SU-DHL-6 (cell line): Measurements from ENCODE around the gene RPS14.
"Not testable (repeated sequence)": the region's sequence is repeated elsewhere in the genome, so short reads cannot be mapped to it uniquely, and the experiment has no call there.

Source experiments
- H2AFZ ChIP-seq: fragments of 200-600 bp; sonication (generic); 2 replicates; pipeline ENCODE4 v1.6.1; 2014; ENCODE audit warnings: low read depth, mild to moderate bottlenecking, moderate library complexity, mixed read lengths, antibody characterized with exemption, low read length; ENCODE audit not compliant: severe bottlenecking
- H3F3A ChIP-seq: fragments of 200-600 bp; shearing (Covaris generic); 2 replicates; pipeline ENCODE4 v1.6.0; 2016; ENCODE audit warnings: antibody characterized with exemption, mild to moderate bottlenecking; ENCODE audit not compliant: insufficient read depth
- H3K27ac ChIP-seq: fragments of 200-600 bp; sonication (generic); 2 replicates; pipeline ENCODE4 v1.5.1; 2016; ENCODE audit warnings: low read depth, mild to moderate bottlenecking, low read length, moderate library complexity, mixed read lengths
- H3K27me3 ChIP-seq: fragments of 200-600 bp; sonication (generic), shearing (Covaris generic); 2 replicates; pipeline ENCODE4 v1.6.0; 2014; ENCODE audit warnings: mild to moderate bottlenecking, low read length
- H3K36me3 ChIP-seq: fragments of 200-600 bp; sonication (generic); 2 replicates; pipeline ENCODE4 v1.6.1; 2014; ENCODE audit warnings: mild to moderate bottlenecking, low read length, mixed read lengths
- H3K4me2 ChIP-seq: fragments of 300-600, 200-600 bp; shearing (Covaris generic), sonication (generic); 2 replicates; pipeline ENCODE4 v1.6.0; 2014; ENCODE audit warnings: low read length, low read depth, mild to moderate bottlenecking; ENCODE audit not compliant: poor library complexity, severe bottlenecking
- H3K4me3 ChIP-seq: fragments of 200-600 bp; sonication (generic); 2 replicates; pipeline ENCODE4 v1.5.1; 2014; ENCODE audit warnings: antibody characterized with exemption, low read length, mild to moderate bottlenecking, mixed read lengths; ENCODE audit not compliant: insufficient read depth, poor library complexity, severe bottlenecking
- H3K79me2 ChIP-seq: fragments of 200-600 bp; sonication (generic); 2 replicates; pipeline ENCODE4 v1.6.1; 2014; ENCODE audit warnings: mild to moderate bottlenecking, low read length, moderate library complexity; ENCODE audit not compliant: insufficient read depth
- H3K9ac ChIP-seq: fragments of 200-600 bp; sonication (generic); 2 replicates; pipeline ENCODE4 v1.7.0; 2014; ENCODE audit warnings: mild to moderate bottlenecking, low read length
- H3K9me2 ChIP-seq: fragments of 200-600 bp; sonication (generic); replicated peaks from 2 replicates; pipeline ENCODE4 v1.6.1; 2014; ENCODE audit warnings: low read length; ENCODE audit not compliant: insufficient read depth
- H3K9me3 ChIP-seq: fragments of 200-600 bp; sonication (generic); 2 replicates; pipeline ENCODE4 v1.6.1; 2014; ENCODE audit warnings: low read length, mixed read lengths; ENCODE audit not compliant: insufficient read depth
- H4K20me1 ChIP-seq: fragments of 200-600 bp; sonication (generic); 2 replicates; pipeline ENCODE4 v1.6.1; 2014; ENCODE audit warnings: low read depth, mild to moderate bottlenecking, antibody characterized with exemption, low read length, moderate library complexity, mixed read lengths
- EZH2phosphoT487 ChIP-seq: fragments of 200-600 bp; sonication (generic), shearing (Covaris generic); conservative IDR thresholded peaks from 2 replicates; pipeline ENCODE4 v1.6.1; 2018; ENCODE audit warnings: mild to moderate bottlenecking, antibody characterized with exemption, low read length, moderate library complexity, mixed read lengths
- TF ChIP-seq, protein P1 (sequence below): fragments of 200-600 bp; sonication (generic); IDR thresholded peaks from one replicate; pipeline ENCODE4 v1.5.1; 2017; ENCODE audit warnings: antibody characterized with exemption, mild to moderate bottlenecking, low read length, moderate library complexity; ENCODE audit not compliant: insufficient read depth, poor library complexity, severe bottlenecking

Gene RPS14

DNA sequence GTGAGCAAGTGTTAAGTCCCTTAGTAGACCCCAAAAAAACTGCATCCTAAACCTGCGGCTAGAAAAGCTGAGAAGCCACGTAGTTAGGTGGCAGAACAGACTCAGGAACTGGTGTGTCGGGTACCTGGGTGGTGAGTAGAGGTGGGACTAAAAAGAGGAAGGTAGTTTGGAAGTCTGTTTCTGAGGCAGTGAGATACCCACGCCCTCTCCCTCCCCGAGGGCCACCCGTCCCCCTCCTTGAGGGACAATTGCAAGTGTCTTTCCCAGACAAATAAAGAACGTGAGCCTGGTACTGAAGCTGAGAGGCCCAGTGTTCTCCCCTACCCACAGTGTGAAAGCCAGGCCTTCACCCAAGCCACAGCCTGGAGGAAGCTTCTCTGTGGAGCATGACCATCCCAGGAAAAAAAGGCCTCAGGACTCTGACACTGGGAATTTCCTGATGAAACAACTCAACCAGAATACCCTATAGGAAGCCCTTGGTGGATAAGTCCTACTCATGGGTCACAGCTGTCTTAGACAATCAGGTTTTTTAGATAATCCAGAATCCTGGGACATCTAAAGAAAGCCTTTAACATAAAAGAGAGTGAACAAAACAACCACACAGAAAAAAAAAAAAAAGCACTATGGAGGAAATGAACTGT, 29.8 kb downstream of the RPS14 start:
- H3K27me3 ChIP-seq = no peaks in the 10 kb centered on the region
- H2AFZ ChIP-seq = peak overlapping the region; percentile 39
- no peaks in the 10 kb centered on the region for H3K36me3 ChIP-seq
- H3K9me3 ChIP-seq = no peaks in the 10 kb centered on the region
- no peaks in the 10 kb centered on the region for H3K79me2 ChIP-seq
- H3K27ac ChIP-seq = peak overlapping the region; percentile 31; the same call in 1 of the 2 replicates
- H3K4me3 ChIP-seq = no peak overlapping the region
- peak overlapping the region; percentile 13; the same call in 1 of the 2 replicates for H3K9ac ChIP-seq
- TF ChIP-seq, protein P1, sequence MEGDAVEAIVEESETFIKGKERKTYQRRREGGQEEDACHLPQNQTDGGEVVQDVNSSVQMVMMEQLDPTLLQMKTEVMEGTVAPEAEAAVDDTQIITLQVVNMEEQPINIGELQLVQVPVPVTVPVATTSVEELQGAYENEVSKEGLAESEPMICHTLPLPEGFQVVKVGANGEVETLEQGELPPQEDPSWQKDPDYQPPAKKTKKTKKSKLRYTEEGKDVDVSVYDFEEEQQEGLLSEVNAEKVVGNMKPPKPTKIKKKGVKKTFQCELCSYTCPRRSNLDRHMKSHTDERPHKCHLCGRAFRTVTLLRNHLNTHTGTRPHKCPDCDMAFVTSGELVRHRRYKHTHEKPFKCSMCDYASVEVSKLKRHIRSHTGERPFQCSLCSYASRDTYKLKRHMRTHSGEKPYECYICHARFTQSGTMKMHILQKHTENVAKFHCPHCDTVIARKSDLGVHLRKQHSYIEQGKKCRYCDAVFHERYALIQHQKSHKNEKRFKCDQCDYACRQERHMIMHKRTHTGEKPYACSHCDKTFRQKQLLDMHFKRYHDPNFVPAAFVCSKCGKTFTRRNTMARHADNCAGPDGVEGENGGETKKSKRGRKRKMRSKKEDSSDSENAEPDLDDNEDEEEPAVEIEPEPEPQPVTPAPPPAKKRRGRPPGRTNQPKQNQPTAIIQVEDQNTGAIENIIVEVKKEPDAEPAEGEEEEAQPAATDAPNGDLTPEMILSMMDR = no peak
- no peak for TF ChIP-seq EZH2phosphoT487
- H3K4me2 ChIP-seq = peak overlapping the region; percentile 42
- H3F3A ChIP-seq = peaks cover 6% of the 10 kb centered on the region; the same call in 1 of the 2 replicates
- H4K20me1 ChIP-seq = no peaks in the 10 kb centered on the region
- H3K9me2 ChIP-seq = no peaks in the 10 kb centered on the region

DNA sequence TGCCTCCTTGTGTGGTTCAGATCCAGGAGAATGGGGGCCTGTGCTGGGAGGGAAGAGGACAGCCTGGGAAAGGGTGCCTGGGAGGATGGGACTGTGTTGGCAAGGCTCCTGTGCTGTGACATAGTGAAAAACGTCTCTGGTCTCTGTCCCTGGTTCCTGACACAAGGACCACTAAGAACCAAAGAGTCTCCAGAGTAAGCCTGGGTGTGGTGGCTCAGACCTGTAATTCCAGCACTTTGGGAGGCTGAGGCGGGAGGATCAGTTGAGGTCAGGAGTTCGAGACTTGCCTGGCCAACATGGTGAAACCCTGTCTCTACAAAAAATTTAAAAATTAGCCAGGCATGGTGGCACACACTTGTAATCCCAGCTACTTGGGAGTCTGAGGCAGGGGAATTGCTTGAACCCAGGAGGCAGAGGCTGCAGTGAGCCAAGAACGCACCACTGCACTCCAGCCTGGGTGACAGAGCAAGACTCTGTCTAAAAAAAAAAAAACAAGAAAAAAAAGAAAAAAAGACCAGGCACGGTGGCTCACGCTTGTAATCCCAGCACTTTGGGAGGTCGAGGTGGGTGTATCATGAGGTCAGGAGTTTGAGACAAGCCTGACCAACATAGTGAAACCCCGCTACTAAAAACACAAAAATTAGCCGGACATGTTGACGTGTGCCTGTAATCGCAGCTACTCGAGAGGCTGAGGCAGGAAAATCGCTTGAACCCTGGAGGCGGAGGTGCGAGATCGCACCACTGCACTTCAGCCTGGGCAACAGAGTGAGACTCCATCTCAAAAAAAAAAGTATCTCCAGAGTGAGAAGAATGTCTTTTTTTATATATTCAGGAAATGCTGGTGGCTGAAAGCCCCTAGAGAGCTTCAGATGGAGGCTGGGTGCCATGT, 35.4 kb downstream of the RPS14 start:
- H2AFZ ChIP-seq = peak overlapping the region; percentile 62
- H3K27me3 ChIP-seq, H4K20me1 ChIP-seq, H3K9me2 ChIP-seq, H3K4me3 ChIP-seq, H3K36me3 ChIP-seq, H3K9me3 ChIP-seq: not testable (repeated sequence)
- H3K4me2 ChIP-seq = peak overlapping the region; percentile 96
- peaks cover 40% of the 10 kb centered on the region for H3F3A ChIP-seq
- H3K9ac ChIP-seq = peak overlapping the region; percentile 98
- H3K27ac ChIP-seq = peak overlapping the region; percentile 97
- peaks cover 31% of the 10 kb centered on the region for H3K79me2 ChIP-seq

DNA sequence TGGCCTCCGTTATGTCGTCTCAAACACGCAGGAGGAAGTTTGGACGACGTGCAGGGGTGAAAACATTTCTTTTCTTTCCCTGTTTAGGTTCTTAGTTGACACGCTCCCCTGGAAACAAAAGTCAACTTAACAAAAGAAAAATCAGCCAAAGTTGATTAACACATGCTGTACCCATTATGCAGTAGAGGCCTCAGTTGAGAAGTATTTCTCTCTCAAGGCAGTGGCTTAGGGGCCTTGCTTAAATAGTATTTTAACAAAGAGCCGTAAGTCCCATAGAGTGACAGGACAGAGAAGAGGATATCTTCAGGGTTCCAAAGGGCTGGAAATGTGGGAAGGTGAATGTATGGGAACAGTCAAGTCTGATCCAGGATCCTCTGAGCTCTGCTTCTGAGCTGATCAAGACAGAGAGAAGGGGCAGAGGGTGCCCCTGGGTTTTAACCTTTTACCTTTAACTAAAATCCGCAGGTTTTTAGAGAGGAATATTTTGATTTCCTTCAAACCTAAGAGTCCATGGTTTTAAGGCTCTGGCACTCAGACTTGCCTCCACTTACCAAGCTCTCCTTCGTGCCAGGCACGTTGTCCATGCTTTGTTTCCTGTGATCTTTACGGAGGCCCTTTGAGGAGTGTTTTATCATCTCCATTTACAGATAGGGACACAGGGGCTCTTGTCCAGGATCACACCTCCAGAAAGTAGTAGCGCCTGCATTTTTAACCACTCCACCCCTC, 36.2 kb downstream of the RPS14 start:
- H2AFZ ChIP-seq = peak overlapping the region; percentile 62
- peak overlapping the region; percentile 97 for H3K27ac ChIP-seq
- no peaks in the 10 kb centered on the region for H3K9me3 ChIP-seq
- peak overlapping the region; percentile 98 for H3K9ac ChIP-seq
- peaks cover 40% of the 10 kb centered on the region for H3K79me2 ChIP-seq
- peaks cover 3% of the 10 kb centered on the region; the same call in 1 of the 2 replicates for H3K36me3 ChIP-seq
- peaks cover 44% of the 10 kb centered on the region for H3F3A ChIP-seq
- peaks cover 4% of the 10 kb centered on the region; the same call in 1 of the 2 replicates for H4K20me1 ChIP-seq
- H3K27me3 ChIP-seq = no peaks in the 10 kb centered on the region
- H3K4me3 ChIP-seq = peak overlapping the region; percentile 5
- peak overlapping the region; percentile 96 for H3K4me2 ChIP-seq
- no peaks in the 10 kb centered on the region for H3K9me2 ChIP-seq
- TF ChIP-seq, protein P1 = no peak
- TF ChIP-seq EZH2phosphoT487 = no peak
